Loucy (cell line): Measurements from ENCODE around the gene MAPKAP1.

Source experiments
- EZH2phosphoT487 ChIP-seq: fragments of 200-600 bp; IDR thresholded peaks from 2 replicates; pipeline ENCODE4 v1.6.1; 2018; ENCODE audit warnings: antibody characterized with exemption, mild to moderate bottlenecking, moderate library complexity, borderline replicate concordance
- TF ChIP-seq, protein P1 (sequence below): fragments of 200-600 bp; sonication (generic); conservative IDR thresholded peaks from 2 replicates; pipeline ENCODE4 v1.5.1; 2014; ENCODE audit warnings: mild to moderate bottlenecking, antibody characterized with exemption, low read length

DNA sequence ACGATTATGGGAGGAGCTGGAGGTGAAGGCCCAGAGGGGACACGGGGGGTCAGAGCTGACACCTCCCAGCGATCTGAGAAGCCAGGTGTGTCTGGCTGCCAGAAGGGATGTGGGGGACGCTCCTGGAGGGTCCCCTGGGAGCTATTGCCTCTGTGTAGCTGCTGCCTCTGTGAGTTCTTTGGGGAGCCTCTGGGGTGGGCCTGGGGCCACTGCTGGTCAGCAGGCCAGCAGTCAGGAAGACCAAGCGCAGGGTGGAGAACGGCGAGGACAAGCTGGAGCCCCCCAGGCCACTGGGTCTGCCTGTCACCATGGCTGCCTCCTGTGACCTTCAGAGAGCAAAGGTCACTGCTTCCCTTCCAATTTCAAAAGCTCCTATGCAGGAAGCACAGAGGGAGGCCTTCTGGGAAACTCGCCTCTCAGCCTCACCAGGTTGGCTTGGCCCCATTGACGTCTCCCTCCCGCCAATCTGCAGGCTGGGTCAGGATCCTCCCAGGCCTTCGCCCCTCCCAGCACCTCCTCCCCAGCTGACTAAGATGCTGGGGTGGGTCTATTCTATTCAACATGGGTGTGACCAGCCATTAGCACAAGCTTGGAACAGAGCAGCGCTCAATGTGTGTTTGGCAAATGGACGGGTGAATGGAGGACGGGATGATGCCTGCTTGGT, 319.0 kb downstream of the MAPKAP1 start:
- TF ChIP-seq, protein P1, sequence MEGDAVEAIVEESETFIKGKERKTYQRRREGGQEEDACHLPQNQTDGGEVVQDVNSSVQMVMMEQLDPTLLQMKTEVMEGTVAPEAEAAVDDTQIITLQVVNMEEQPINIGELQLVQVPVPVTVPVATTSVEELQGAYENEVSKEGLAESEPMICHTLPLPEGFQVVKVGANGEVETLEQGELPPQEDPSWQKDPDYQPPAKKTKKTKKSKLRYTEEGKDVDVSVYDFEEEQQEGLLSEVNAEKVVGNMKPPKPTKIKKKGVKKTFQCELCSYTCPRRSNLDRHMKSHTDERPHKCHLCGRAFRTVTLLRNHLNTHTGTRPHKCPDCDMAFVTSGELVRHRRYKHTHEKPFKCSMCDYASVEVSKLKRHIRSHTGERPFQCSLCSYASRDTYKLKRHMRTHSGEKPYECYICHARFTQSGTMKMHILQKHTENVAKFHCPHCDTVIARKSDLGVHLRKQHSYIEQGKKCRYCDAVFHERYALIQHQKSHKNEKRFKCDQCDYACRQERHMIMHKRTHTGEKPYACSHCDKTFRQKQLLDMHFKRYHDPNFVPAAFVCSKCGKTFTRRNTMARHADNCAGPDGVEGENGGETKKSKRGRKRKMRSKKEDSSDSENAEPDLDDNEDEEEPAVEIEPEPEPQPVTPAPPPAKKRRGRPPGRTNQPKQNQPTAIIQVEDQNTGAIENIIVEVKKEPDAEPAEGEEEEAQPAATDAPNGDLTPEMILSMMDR = no peak
- TF ChIP-seq EZH2phosphoT487 = no peak
